ENCODE measurements around the gene KRTAP6-2. TPM values are rescaled to one million over a fixed set of nuclear protein-coding genes. Genes with fewer than 3 reads are reported as not detected.

The KRTAP6-2 gene
- total and polyA plus RNA-seq, 2 of the 8 experiments (the other 6 are each of a cell fraction or from before 2014, with no cell fraction given): not detected

GRCh38 chr21:30620522-30620921 is 21.8 kb upstream of the KRTAP6-2 start, which contains the start of gene KRTAP20-4:
KRTAP20-4 (plus strand) TSS chr21:30620627.
- ChIA-PET POLR2A (ENCODE audit: partially characterized antibody) (no interaction called here), CTCF (ENCODE audit: partially characterized antibody) (no interaction called here)
- H3K4ac ChIP-seq (replicated peaks; ENCODE audit: insufficient read length, low read depth, low read length): no peak within 1 kb of the TSS
- H3K14ac ChIP-seq (ENCODE audit: insufficient read length): no peak within 1 kb of the TSS
- H2AFZ ChIP-seq (ENCODE audit: low read length): no peak within 1 kb of the TSS
- no peak within 1 kb of the TSS for H4K5ac ChIP-seq (ENCODE audit: insufficient read length, low read depth, low read length)
- no peak within 1 kb of the TSS for H2BK5ac ChIP-seq (ENCODE audit: low read depth, low read length)
- H3K4me3 ChIP-seq (ENCODE audit: extremely low read depth in 1 of 4, insufficient read depth in 2 of 4, low read depth in 3 of 4, low read length in 4 of 4): no peak within 1 kb of the TSS
- H3K36me3 ChIP-seq (ENCODE audit: control insufficient read depth in 2 of 4, insufficient read depth in 4 of 4, low read length in 3 of 4): no peaks in the 10 kb centered on the region
- no peak within 1 kb of the TSS for H4K91ac ChIP-seq (replicated peaks; ENCODE audit: insufficient read length, low read length)
- no peaks in the 10 kb centered on the region for H3K79me2 ChIP-seq (ENCODE audit: control insufficient read depth in 1 of 2, insufficient read depth in 2 of 2, low read length in 2 of 2)
- no peaks in the 10 kb centered on the region for H3K79me1 ChIP-seq (ENCODE audit: low read depth, low read length)
- H2BK20ac ChIP-seq (ENCODE audit: low read length): no peak within 1 kb of the TSS
- H3K23me2 ChIP-seq (ENCODE audit: low read depth, low read length): no peaks in the 10 kb centered on the region
- no peak within 1 kb of the TSS for H2BK120ac ChIP-seq (replicated peaks; ENCODE audit: low read depth, low read length)
- no peak within 1 kb of the TSS for H3K23ac ChIP-seq (ENCODE audit: insufficient read length)
- H3K9me3 ChIP-seq (ENCODE audit: insufficient read depth in 2 of 2, low read depth in 1 of 2, low read length in 1 of 2): peaks cover 7% of the 10 kb centered on the region in 2 experiments
- no peak within 1 kb of the TSS for H2AK5ac ChIP-seq (ENCODE audit: low read depth, low read length)
- no peaks in the 10 kb centered on the region for H3K27me3 ChIP-seq (replicated peaks in 1 of 4; ENCODE audit: control insufficient read depth in 3 of 4, extremely low read depth in 1 of 4, insufficient read depth in 3 of 4, low read length in 3 of 4)
- H4K8ac ChIP-seq (ENCODE audit: extremely low read depth, insufficient read depth, low read length): no peak within 1 kb of the TSS
- H3K27ac ChIP-seq (ENCODE audit: low read depth, low read length): no peak within 1 kb of the TSS
- no peak within 1 kb of the TSS for H2BK15ac ChIP-seq (ENCODE audit: low read length)
- WGBS, 2 experiments (ENCODE audit: extremely low coverage in 1 of 2, insufficient coverage in 1 of 2, insufficient read length in 1 of 2, insufficient replicate concordance in 2 of 2, low coverage in 1 of 2, low lambda C conversion rate in 2 of 2, missing lambda C conversion rate in 1 of 2): 89% methylated on average over 3 of the region's 3 CpGs; no CpG with 5 or more reads in 1 of the 2 experiments
- no peaks in the 10 kb centered on the region for H4K20me1 ChIP-seq (replicated peaks in 1 of 2; ENCODE audit: control insufficient read depth in 1 of 2, insufficient read depth in 2 of 2, low read length in 2 of 2)
- no peak within 1 kb of the TSS for H2BK12ac ChIP-seq (ENCODE audit: low read depth, low read length)
- FAIRE-seq: no peak
- no peak within 1 kb of the TSS for H3K4me2 ChIP-seq (ENCODE audit: insufficient read depth in 1 of 2, low read depth in 2 of 2, low read length in 2 of 2)
- H3K9ac ChIP-seq (replicated peaks in 1 of 4; ENCODE audit: extremely low read depth in 1 of 4, low read depth in 3 of 4, low read length in 3 of 4): no peak within 1 kb of the TSS
- no peaks in the 10 kb centered on the region; a peak in 1 of 7 replicates for H3K4me1 ChIP-seq (replicated peaks in 1 of 4; ENCODE audit: control insufficient read depth in 3 of 4, insufficient read depth in 4 of 4, low read length in 3 of 4)
- no peak within 1 kb of the TSS for H3K56ac ChIP-seq (replicated peaks; ENCODE audit: insufficient read length, low read depth, low read length)
- DNase-seq (ENCODE audit: low read depth in 1 of 2, low spot score in 2 of 2): no peak
- no peak within 1 kb of the TSS for H3K18ac ChIP-seq (ENCODE audit: extremely low read depth, low read length)
- no peak for TF ChIP-seq CEBPB (IDR thresholded peaks at IDR 0.05; ENCODE audit: low read depth, low read length)
- TF ChIP-seq TAF1 (IDR thresholded peaks at IDR 0.05; ENCODE audit: low read depth, low read length): no peak
- no peak for TF ChIP-seq EGR1 (IDR thresholded peaks at IDR 0.05; ENCODE audit: borderline replicate concordance, low read depth, low read length)
- no peak for TF ChIP-seq SP4 (IDR thresholded peaks at IDR 0.05; ENCODE audit: low read length)
- TF ChIP-seq BRCA1 (IDR thresholded peaks at IDR 0.05; ENCODE audit: low read depth, low read length): no peak
- TF ChIP-seq USF2 (IDR thresholded peaks at IDR 0.05; ENCODE audit: low read length): no peak
- TF ChIP-seq POLR2A (IDR thresholded peaks at IDR 0.05; ENCODE audit: control extremely low read depth in 1 of 2, low read depth in 2 of 2, low read length in 2 of 2): no peak
- TF ChIP-seq BACH1 (IDR thresholded peaks at IDR 0.05; ENCODE audit: low read length): no peak
- TF ChIP-seq KDM5A (IDR thresholded peaks at IDR 0.05; ENCODE audit: low read length): no peak
